Activated T-cell treated with anti-CD3 and anti-CD28 coated beads, Interleukin-2, amount 50 U/mL, for 4 hours (primary cell): ENCODE data around the gene ITGA4. TPM values are rescaled to one million over a fixed set of nuclear protein-coding genes. Genes with fewer than 3 reads are reported as not detected.
A peak's percentile ranks its signal among the peaks of the same experiment; 100 is the strongest.

Experiments
- ATAC-seq, 2 donors: fragments of 200-7000 bp; cut with Tn5 transposase; one replicate each; pipeline ENCODE4 v1.10.0; 2021
- DNase-seq: peaks from one replicate; pipeline ENCODE4 v3.0.0-alpha.2; 2020
- H3K27me3 Mint-ChIP-seq: one replicate; pipeline ENCODE4 v1.8.0; 2021; ENCODE audit warnings: low read depth, mixed read lengths
- H3K36me3 Mint-ChIP-seq: one replicate; pipeline ENCODE4 v1.8.0; 2022; ENCODE audit warnings: mixed read lengths; ENCODE audit not compliant: insufficient read depth
- H3K4me1 Mint-ChIP-seq: one replicate; pipeline ENCODE4 v1.8.0; 2021; ENCODE audit warnings: low read depth, mixed read lengths
- H3K4me3 Mint-ChIP-seq: one replicate; pipeline ENCODE4 v1.8.0; 2021; ENCODE audit warnings: mild to moderate bottlenecking, moderate library complexity, mixed read lengths
- H3K9me3 Mint-ChIP-seq: one replicate; pipeline ENCODE4 v1.8.0; 2021; ENCODE audit warnings: mixed read lengths
- total RNA-seq, 3 donors: library from RNA; stranded (reverse); gene quantifications; one replicate each; pipeline ENCODE4 v1.2.1, GENCODE V29; 2021

The ITGA4 gene
- total RNA-seq, 3 donors from 2014 or later, result 33.6 to 58.0 (median 45.4) TPM

DNA sequence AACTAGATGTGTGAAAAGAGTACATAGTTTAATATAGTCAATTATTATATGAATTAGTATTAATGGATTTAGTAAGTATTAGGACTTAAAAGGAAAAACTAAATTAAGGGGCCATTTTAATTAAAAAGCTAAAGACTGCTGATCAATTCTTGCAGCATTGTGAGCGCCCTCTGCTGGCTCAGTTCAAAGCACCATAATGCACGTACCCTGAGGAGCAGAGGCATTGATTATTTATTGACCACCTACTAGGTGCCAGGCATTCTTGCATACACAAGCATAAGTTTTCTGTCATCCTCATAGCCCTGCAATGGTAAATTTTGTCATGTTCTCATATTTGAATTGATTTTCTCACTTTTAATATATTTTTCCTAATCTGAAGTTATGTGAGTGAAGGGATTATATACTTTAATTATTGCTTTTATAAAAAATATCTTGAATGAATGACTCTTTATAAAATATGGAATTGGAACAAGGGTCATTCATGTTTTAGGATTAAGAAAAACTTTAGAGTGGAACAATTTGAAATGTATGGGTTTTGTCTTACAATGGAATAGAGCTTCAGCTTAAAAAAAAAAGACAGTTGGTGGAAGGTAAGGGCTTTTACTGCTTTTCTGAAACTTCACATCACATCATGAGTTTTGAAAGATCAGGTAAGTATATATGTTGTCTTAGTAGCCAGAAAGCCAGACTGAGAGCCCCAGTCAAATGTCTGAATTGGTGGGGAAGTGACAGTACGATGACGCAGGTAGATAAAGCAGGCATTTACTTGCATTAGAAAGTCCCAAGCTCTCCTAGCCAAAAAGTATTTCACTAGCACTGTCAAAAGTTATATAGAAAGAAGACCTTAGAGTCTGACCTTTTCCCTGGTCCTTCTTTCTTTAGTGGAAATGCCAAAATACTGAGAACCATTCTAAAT is 9.7 kb downstream of the ITGA4 start:
- Mint-ChIP-seq H3K4me3 (peak overlapping the region; percentile 9), H3K36me3 (peaks cover 33% of the 10 kb centered on the region)

DNA sequence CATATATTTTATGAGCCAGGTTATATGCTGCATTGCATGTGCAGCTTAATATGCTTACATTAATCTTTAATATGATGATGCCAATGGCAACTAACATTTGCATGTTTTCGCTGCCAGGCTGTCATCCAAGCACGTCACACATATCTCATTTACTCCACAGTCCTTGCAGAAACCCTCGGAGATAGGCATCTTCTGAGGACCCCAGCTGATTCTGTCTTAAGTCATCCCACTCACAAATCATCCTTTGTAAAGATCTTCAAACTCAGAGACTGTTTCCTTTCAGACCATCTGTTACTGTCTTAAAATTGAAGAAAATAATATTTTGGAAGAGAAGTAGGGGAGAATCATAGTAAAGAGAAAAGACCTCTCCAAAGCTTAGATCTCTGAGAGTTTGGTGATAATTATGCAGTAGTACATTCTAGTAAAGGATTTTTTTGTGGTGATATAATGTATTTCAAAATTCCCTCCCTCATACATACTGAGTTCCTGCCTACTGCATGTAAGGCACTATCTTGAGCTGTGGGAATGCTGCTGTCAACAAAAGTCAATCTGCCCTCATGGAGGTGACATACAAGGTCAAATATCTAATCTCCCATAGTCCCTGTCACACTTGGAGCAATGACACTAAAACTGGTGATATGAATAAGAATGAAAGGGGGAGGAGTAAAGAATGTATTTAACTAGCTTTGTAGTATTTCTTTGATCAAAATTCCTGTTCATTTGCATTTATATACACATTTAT is 11.0 kb downstream of the ITGA4 start:
- peaks cover 38% of the 10 kb centered on the region for H3K36me3 Mint-ChIP-seq
- DNase-seq, result no peak

More for the DNA sequence above, 9.7 kb downstream of the ITGA4 start:
- Mint-ChIP-seq H3K9me3 (no peaks in the 10 kb centered on the region), H3K4me1 (peaks cover 84% of the 10 kb centered on the region), H3K27me3 (no peaks in the 10 kb centered on the region)
- ATAC-seq, result no peak
- peak; percentile 75 for DNase-seq

GRCh38 chr2:181468811-181469210 is 11.6 kb downstream of the ITGA4 start:
- ATAC-seq (no peak), DNase-seq (no peak)
- Mint-ChIP-seq H3K27me3 (no peaks in the 10 kb centered on the region), H3K36me3 (peaks cover 37% of the 10 kb centered on the region), H3K4me3 (no peak overlapping the region), H3K9me3 (no peaks in the 10 kb centered on the region), H3K4me1 (peaks cover 84% of the 10 kb centered on the region)

More for the DNA sequence above, 11.0 kb downstream of the ITGA4 start:
- Mint-ChIP-seq H3K9me3 (no peaks in the 10 kb centered on the region), H3K4me3 (peak overlapping the region; percentile 7), H3K4me1 (peaks cover 84% of the 10 kb centered on the region), H3K27me3 (no peaks in the 10 kb centered on the region)
- no peak for ATAC-seq

DNA sequence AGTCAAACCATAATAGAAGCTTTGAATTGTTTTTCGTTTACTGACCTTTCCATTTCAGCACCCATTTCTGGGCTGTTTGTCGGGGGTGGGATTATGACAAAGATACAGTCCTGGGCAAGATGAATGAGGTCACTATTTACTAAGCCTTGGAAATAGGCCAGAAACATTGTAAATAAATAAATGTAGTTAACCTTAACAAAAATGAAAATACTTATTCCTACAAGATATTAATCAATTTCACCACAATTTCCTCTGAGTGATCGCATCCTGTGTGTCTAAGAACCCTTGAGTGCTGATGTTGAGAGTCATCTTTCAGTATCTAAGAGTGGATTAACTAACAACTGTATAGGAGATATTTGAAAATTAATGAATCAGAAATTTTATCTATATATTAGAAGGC is 14.0 kb downstream of the ITGA4 start:
- DNase-seq, result no peak
- peak; percentile 39 to 44 for ATAC-seq
- Mint-ChIP-seq H3K9me3 (no peaks in the 10 kb centered on the region), H3K4me1 (peaks cover 78% of the 10 kb centered on the region), H3K36me3 (peaks cover 46% of the 10 kb centered on the region), H3K27me3 (no peaks in the 10 kb centered on the region), H3K4me3 (peak overlapping the region; percentile 50)

- Mint-ChIP-seq H3K4me1 (peaks cover 77% of the 10 kb centered on the region), H3K27me3 (no peaks in the 10 kb centered on the region), H3K9me3 (no peaks in the 10 kb centered on the region), H3K4me3 (peak overlapping the region; percentile 49), H3K36me3 (peaks cover 51% of the 10 kb centered on the region)
- DNase-seq, result no peak
- peak in 1 of 2 donors; percentile 71 for ATAC-seq
Measured at GRCh38 chr2:181471783-181472182, 14.6 kb downstream of the ITGA4 start.

DNA sequence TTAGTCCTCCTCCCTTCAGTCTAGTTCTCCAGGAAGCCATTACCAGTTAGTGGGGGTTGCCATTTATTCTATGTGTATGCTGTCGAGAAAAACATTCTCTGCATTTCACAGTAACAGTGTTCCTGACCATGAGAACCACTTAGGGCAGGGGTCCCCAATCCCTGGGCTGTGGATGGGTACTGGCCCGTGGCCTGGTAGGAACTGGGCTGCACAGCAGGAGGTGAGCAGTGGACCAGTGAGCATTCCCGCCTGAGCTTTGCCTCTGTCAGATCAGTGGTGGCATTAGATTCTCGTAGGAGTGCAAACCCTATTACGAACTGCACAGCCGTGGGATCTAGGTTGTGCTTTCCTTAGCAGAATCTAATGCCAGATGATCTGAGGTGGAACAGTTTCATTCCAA is 15.8 kb downstream of the ITGA4 start:
- Mint-ChIP-seq H3K4me1 (peaks cover 74% of the 10 kb centered on the region), H3K36me3 (peaks cover 60% of the 10 kb centered on the region), H3K4me3 (peak overlapping the region; percentile 20), H3K27me3 (no peaks in the 10 kb centered on the region), H3K9me3 (no peaks in the 10 kb centered on the region)
- ATAC-seq, result no peak
- DNase-seq, result no peak

DNA sequence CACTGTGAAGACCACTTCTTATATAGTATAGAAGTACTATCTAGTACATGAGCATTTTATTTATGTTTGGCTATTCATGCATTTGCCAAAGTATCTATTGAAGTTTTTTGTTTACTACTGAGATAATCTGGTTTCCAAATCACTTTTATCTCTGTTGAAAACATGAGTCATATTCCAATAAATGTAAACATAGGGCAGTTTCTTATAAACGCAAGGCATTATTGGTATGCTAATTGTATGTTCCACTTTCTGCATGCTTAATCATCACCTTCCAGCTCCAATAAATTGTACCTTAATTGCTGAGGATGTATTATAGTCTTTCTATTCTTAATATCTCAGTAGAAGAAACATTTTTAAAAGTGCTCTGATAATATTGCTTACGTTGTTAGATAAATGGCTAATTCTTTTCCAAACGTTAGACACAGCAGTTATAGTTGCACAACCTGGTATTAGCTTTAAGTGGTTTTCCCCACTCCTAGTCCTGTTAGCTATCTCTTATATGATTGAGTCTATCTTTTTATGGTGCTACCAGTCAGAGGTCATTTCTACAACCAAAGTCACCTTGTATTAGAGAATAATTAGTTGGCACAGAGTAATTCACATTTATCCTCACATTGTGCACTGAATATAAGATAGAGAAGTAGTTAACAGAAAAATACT is 17.2 kb downstream of the ITGA4 start:
- DNase-seq (no peak), ATAC-seq (no peak)
- H3K36me3 Mint-ChIP-seq, result peaks cover 56% of the 10 kb centered on the region
- no peak overlapping the region for H3K4me3 Mint-ChIP-seq
- peaks cover 67% of the 10 kb centered on the region for H3K4me1 Mint-ChIP-seq
- H3K9me3 Mint-ChIP-seq, result no peaks in the 10 kb centered on the region
- no peaks in the 10 kb centered on the region for H3K27me3 Mint-ChIP-seq

- DNase-seq (no peak), ATAC-seq (no peak)
- Mint-ChIP-seq H3K36me3 (peaks cover 53% of the 10 kb centered on the region), H3K4me3 (no peak overlapping the region), H3K4me1 (peaks cover 4% of the 10 kb centered on the region), H3K27me3 (no peaks in the 10 kb centered on the region), H3K9me3 (no peaks in the 10 kb centered on the region)
Measured at GRCh38 chr2:181483211-181483610, 26.0 kb downstream of the ITGA4 start.

DNA sequence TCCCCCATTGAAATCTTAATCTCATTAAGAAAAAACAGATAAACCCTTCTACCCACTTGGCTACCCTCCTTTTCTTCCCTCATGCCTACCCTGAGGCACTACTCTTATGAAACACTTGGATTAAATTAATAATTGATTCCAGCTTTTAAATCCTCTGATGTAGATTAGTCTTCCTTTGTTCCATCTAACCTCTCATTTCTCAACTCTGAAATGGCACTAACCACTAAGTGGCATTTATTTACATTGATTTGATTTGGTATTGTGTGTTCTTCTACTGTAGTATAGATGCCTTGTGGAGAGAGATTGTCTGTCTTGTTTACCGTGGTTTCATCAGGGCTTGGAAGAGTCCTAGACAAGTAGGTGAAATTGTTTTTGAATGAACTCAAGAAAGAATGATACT is 26.7 kb downstream of the ITGA4 start:
- ATAC-seq (no peak), DNase-seq (no peak)
- H3K4me3 Mint-ChIP-seq, result no peak overlapping the region
- peaks cover 54% of the 10 kb centered on the region for H3K36me3 Mint-ChIP-seq
- H3K27me3 Mint-ChIP-seq, result no peaks in the 10 kb centered on the region
- H3K4me1 Mint-ChIP-seq, result peaks cover 3% of the 10 kb centered on the region
- no peaks in the 10 kb centered on the region for H3K9me3 Mint-ChIP-seq

GRCh38 chr2:181484851-181485637 is 27.9 kb downstream of the ITGA4 start:
- Mint-ChIP-seq H3K9me3 (no peaks in the 10 kb centered on the region), H3K36me3 (peaks cover 56% of the 10 kb centered on the region), H3K4me1 (peaks cover 4% of the 10 kb centered on the region), H3K27me3 (no peaks in the 10 kb centered on the region), H3K4me3 (no peak overlapping the region)
- DNase-seq (no peak), ATAC-seq (no peak)

DNA sequence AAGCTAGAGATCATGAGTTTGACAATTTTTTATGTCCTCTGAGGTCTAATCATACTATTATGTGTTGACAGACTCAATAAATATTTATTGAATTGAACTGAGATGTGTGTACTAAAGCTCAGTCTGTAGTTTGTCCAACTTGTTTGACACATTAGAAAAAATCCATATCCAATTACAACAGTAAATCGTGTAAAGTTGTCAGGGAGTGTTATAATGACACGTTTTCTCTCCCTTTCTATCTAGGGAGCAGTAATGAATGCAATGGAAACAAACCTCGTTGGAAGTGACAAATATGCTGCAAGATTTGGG is 28.4 kb downstream of the ITGA4 start:
- Mint-ChIP-seq H3K27me3 (no peaks in the 10 kb centered on the region), H3K4me3 (no peak overlapping the region), H3K36me3 (peaks cover 56% of the 10 kb centered on the region), H3K9me3 (no peaks in the 10 kb centered on the region), H3K4me1 (peaks cover 4% of the 10 kb centered on the region)
- ATAC-seq, result no peak
- DNase-seq, result no peak

DNA sequence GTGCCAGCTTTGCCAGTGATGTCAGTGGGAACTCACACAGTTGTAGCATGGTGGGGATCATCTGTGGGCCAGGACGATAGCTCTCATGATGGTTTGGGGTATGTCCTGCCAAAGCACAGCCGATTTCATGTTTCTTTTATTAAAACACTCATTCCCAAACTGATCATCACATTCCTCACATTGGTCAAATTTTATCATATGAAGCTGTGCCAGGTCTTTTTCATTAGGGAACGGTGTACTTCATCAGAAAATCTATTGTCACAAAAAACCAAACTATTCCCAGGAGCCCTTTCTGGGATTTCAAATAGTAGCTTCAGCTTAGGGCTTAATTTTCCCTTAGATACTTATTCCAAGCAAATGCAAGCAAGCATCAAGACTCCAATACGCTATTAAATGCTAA is 42.0 kb downstream of the ITGA4 start:
- H3K4me1 Mint-ChIP-seq, result no peaks in the 10 kb centered on the region
- H3K36me3 Mint-ChIP-seq, result peaks cover 36% of the 10 kb centered on the region
- no peak overlapping the region for H3K4me3 Mint-ChIP-seq
- no peaks in the 10 kb centered on the region for H3K27me3 Mint-ChIP-seq
- DNase-seq (no peak), ATAC-seq (no peak)
- no peaks in the 10 kb centered on the region for H3K9me3 Mint-ChIP-seq

GRCh38 chr2:181500201-181500600 is 43.0 kb downstream of the ITGA4 start:
- DNase-seq (no peak), ATAC-seq (no peak)
- Mint-ChIP-seq H3K4me3 (no peak overlapping the region), H3K4me1 (no peaks in the 10 kb centered on the region), H3K36me3 (peaks cover 36% of the 10 kb centered on the region), H3K27me3 (no peaks in the 10 kb centered on the region), H3K9me3 (no peaks in the 10 kb centered on the region)

- no peaks in the 10 kb centered on the region for H3K9me3 Mint-ChIP-seq
- H3K36me3 Mint-ChIP-seq, result peaks cover 45% of the 10 kb centered on the region
- ATAC-seq (no peak), DNase-seq (no peak)
- H3K27me3 Mint-ChIP-seq, result no peaks in the 10 kb centered on the region
- H3K4me1 Mint-ChIP-seq, result peaks cover 54% of the 10 kb centered on the region
- no peak overlapping the region for H3K4me3 Mint-ChIP-seq
Measured at GRCh38 chr2:181515719-181516118, 58.5 kb downstream of the ITGA4 start.
